T-helper 17 cell (primary cell): ENCODE measurements around the gene NEO1. TPM values are rescaled to one million over a fixed set of nuclear protein-coding genes. Genes with fewer than 3 reads are reported as not detected.

Source experiments
- ATAC-seq: fragments of 150-1000 bp; cut with Tn5 transposase; 2 replicates; pipeline ENCODE4 v1.10.0; 2021; ENCODE audit warnings: mild to moderate bottlenecking, moderate library complexity
- DNase-seq, 3 donors: peaks; one replicate each; pipeline versions ENCODE4 v3.0.0 to v3.0.0-alpha.2; 2020 to 2021
- H3K9me3 ChIP-seq: one replicate; pipeline ENCODE4 v1.7.0; 2013; ENCODE audit warnings: low read length, mild to moderate bottlenecking; ENCODE audit not compliant: control insufficient read depth, poor library complexity, severe bottlenecking
- H3K27ac Mint-ChIP-seq: one replicate; pipeline ENCODE4 v1.8.0; 2022; ENCODE audit warnings: mild to moderate bottlenecking, moderate library complexity, mixed read lengths
- H3K27me3 Mint-ChIP-seq: one replicate; pipeline ENCODE4 v1.8.0; 2022; ENCODE audit warnings: mixed read lengths
- H3K36me3 Mint-ChIP-seq: one replicate; pipeline ENCODE4 v1.8.0; 2022; ENCODE audit warnings: low read depth, mixed read lengths
- H3K4me1 Mint-ChIP-seq: one replicate; pipeline ENCODE4 v1.8.0; 2022; ENCODE audit warnings: mild to moderate bottlenecking, mixed read lengths
- H3K4me3 Mint-ChIP-seq: one replicate; pipeline ENCODE4 v1.8.0; 2022; ENCODE audit warnings: mild to moderate bottlenecking, moderate library complexity, mixed read lengths
- total RNA-seq, 4 donors: library from RNA in 2 of 4; stranded (reverse) in 2 of 4; gene quantifications; one replicate each; pipeline ENCODE4 v1.2.3 and lab custom pipeline; 2022 to 2026

The NEO1 gene
- total RNA-seq, 2 donors from 2014 or later: 21.9 to 22.9 TPM

GRCh38 chr15:73328981-73329380 is 276.7 kb downstream of the NEO1 start:
- Mint-ChIP-seq H3K27me3 (peaks cover 28% of the 10 kb centered on the region), H3K4me3 (no peak overlapping the region), H3K4me1 (peaks cover 4% of the 10 kb centered on the region), H3K36me3 (no peaks in the 10 kb centered on the region), H3K27ac (no peak overlapping the region)
- DNase-seq (no peak), ATAC-seq (no peak)
- no peaks in the 10 kb centered on the region for H3K9me3 ChIP-seq

GRCh38 chr15:73329501-73330200 is 277.4 kb downstream of the NEO1 start:
- ATAC-seq (no peak), DNase-seq (no peak)
- Mint-ChIP-seq H3K27ac (no peak overlapping the region), H3K4me1 (peaks cover 5% of the 10 kb centered on the region), H3K36me3 (no peaks in the 10 kb centered on the region), H3K4me3 (no peak overlapping the region), H3K27me3 (peaks cover 28% of the 10 kb centered on the region)
- H3K9me3 ChIP-seq: no peaks in the 10 kb centered on the region

- peaks cover 26% of the 10 kb centered on the region for H3K27me3 Mint-ChIP-seq
- no peaks in the 10 kb centered on the region for H3K36me3 Mint-ChIP-seq
- H3K27ac Mint-ChIP-seq: no peak overlapping the region
- H3K9me3 ChIP-seq: no peaks in the 10 kb centered on the region
- peaks cover 5% of the 10 kb centered on the region for H3K4me1 Mint-ChIP-seq
- ATAC-seq (no peak), DNase-seq (no peak)
- H3K4me3 Mint-ChIP-seq: no peak overlapping the region
These were observed 278.2 kb downstream of the NEO1 start for GRCh38 chr15:73330206-73331051.

GRCh38 chr15:73331501-73331900 is 279.2 kb downstream of the NEO1 start:
- ATAC-seq (no peak), DNase-seq (no peak)
- H3K9me3 ChIP-seq: no peaks in the 10 kb centered on the region
- Mint-ChIP-seq H3K36me3 (no peaks in the 10 kb centered on the region), H3K27ac (no peak overlapping the region), H3K4me3 (no peak overlapping the region), H3K4me1 (peaks cover 2% of the 10 kb centered on the region), H3K27me3 (peaks cover 16% of the 10 kb centered on the region)

GRCh38 chr15:73331991-73332925 is 280.0 kb downstream of the NEO1 start:
- Mint-ChIP-seq H3K36me3 (no peaks in the 10 kb centered on the region), H3K27ac (peak overlapping the region; percentile 27), H3K4me1 (peaks cover 2% of the 10 kb centered on the region), H3K27me3 (peaks cover 17% of the 10 kb centered on the region), H3K4me3 (no peak overlapping the region)
- ATAC-seq (no peak), DNase-seq (no peak)
- H3K9me3 ChIP-seq: no peaks in the 10 kb centered on the region

GRCh38 chr15:73333001-73333400 is 280.7 kb downstream of the NEO1 start:
- H3K4me3 Mint-ChIP-seq: no peak overlapping the region
- H3K4me1 Mint-ChIP-seq: peaks cover 2% of the 10 kb centered on the region
- H3K27ac Mint-ChIP-seq: peak overlapping the region; percentile 27
- H3K9me3 ChIP-seq: no peaks in the 10 kb centered on the region
- H3K27me3 Mint-ChIP-seq: peaks cover 14% of the 10 kb centered on the region
- DNase-seq (no peak), ATAC-seq (no peak)
- no peaks in the 10 kb centered on the region for H3K36me3 Mint-ChIP-seq

- ATAC-seq: no peak
- no peaks in the 10 kb centered on the region for H3K9me3 ChIP-seq
- peaks cover 7% of the 10 kb centered on the region for H3K27me3 Mint-ChIP-seq
- no peak overlapping the region for H3K27ac Mint-ChIP-seq
- DNase-seq: no peak
- H3K4me3 Mint-ChIP-seq: no peak overlapping the region
- H3K4me1 Mint-ChIP-seq: peaks cover 2% of the 10 kb centered on the region
- H3K36me3 Mint-ChIP-seq: no peaks in the 10 kb centered on the region
These were observed 281.8 kb downstream of the NEO1 start for GRCh38 chr15:73334086-73334485.

- H3K4me1 Mint-ChIP-seq: peaks cover 2% of the 10 kb centered on the region
- H3K9me3 ChIP-seq: no peaks in the 10 kb centered on the region
- H3K27me3 Mint-ChIP-seq: peaks cover 7% of the 10 kb centered on the region
- ATAC-seq (no peak), DNase-seq (no peak)
- no peaks in the 10 kb centered on the region for H3K36me3 Mint-ChIP-seq
- no peak overlapping the region for H3K27ac Mint-ChIP-seq
- H3K4me3 Mint-ChIP-seq: no peak overlapping the region
These were observed 282.8 kb downstream of the NEO1 start for GRCh38 chr15:73335026-73335425.

GRCh38 chr15:73335471-73335870 is 283.2 kb downstream of the NEO1 start:
- ATAC-seq (no peak), DNase-seq (no peak)
- Mint-ChIP-seq H3K36me3 (no peaks in the 10 kb centered on the region), H3K4me3 (no peak overlapping the region), H3K27ac (no peak overlapping the region), H3K27me3 (peaks cover 7% of the 10 kb centered on the region), H3K4me1 (peaks cover 2% of the 10 kb centered on the region)
- H3K9me3 ChIP-seq: no peaks in the 10 kb centered on the region

- no peaks in the 10 kb centered on the region for H3K9me3 ChIP-seq
- Mint-ChIP-seq H3K4me1 (peaks cover 2% of the 10 kb centered on the region), H3K27ac (no peak overlapping the region), H3K36me3 (no peaks in the 10 kb centered on the region), H3K27me3 (peaks cover 7% of the 10 kb centered on the region), H3K4me3 (no peak overlapping the region)
- DNase-seq: no peak
- ATAC-seq: no peak
These were observed 284.5 kb downstream of the NEO1 start for GRCh38 chr15:73336756-73337155.

GRCh38 chr15:73337187-73337586 is 284.9 kb downstream of the NEO1 start:
- no peak for DNase-seq
- H3K27ac Mint-ChIP-seq: no peak overlapping the region
- no peaks in the 10 kb centered on the region for H3K9me3 ChIP-seq
- peaks cover 2% of the 10 kb centered on the region for H3K4me1 Mint-ChIP-seq
- no peaks in the 10 kb centered on the region for H3K36me3 Mint-ChIP-seq
- no peak for ATAC-seq
- no peak overlapping the region for H3K4me3 Mint-ChIP-seq
- H3K27me3 Mint-ChIP-seq: peaks cover 7% of the 10 kb centered on the region

- no peak overlapping the region for H3K4me3 Mint-ChIP-seq
- no peaks in the 10 kb centered on the region for H3K36me3 Mint-ChIP-seq
- peaks cover 2% of the 10 kb centered on the region for H3K4me1 Mint-ChIP-seq
- H3K9me3 ChIP-seq: no peaks in the 10 kb centered on the region
- ATAC-seq (no peak), DNase-seq (no peak)
- peaks cover 7% of the 10 kb centered on the region for H3K27me3 Mint-ChIP-seq
- no peak overlapping the region for H3K27ac Mint-ChIP-seq
These were observed 285.8 kb downstream of the NEO1 start for GRCh38 chr15:73338058-73338457.
